H9 (cell line): Measurements from ENCODE around the gene INSYN2B. TPM values are rescaled to one million over a fixed set of nuclear protein-coding genes. Genes with fewer than 3 reads are reported as not detected.

Experiments used
- DNase-seq: peaks from one replicate; pipeline ENCODE4 v3.0.0-alpha.2; 2017
- H2AFZ ChIP-seq: one replicate; pipeline ENCODE4 v1.6.1; 2013; ENCODE audit warnings: mild to moderate bottlenecking, low read length, control low read depth, moderate library complexity
- H2AK5ac ChIP-seq: 2 replicates; pipeline ENCODE4 v1.6.1; 2013; ENCODE audit warnings: low read length, control low read depth, mixed read lengths; ENCODE audit not compliant: insufficient read length
- H2BK120ac ChIP-seq: one replicate; pipeline ENCODE4 v1.6.1; 2013; ENCODE audit warnings: low read depth, mild to moderate bottlenecking, low read length, control low read depth, inconsistent platforms; ENCODE audit not compliant: poor library complexity, severe bottlenecking
- H2BK12ac ChIP-seq: 2 replicates; pipeline ENCODE4 v1.6.1; 2013; ENCODE audit warnings: low read length, control low read depth, mixed read lengths, low read depth; ENCODE audit not compliant: insufficient read length
- H2BK15ac ChIP-seq: 2 replicates; pipeline ENCODE4 v1.6.1; 2013; ENCODE audit warnings: low read depth, low read length, control low read depth
- H2BK20ac ChIP-seq: one replicate; pipeline ENCODE4 v1.6.1; 2013; ENCODE audit warnings: low read depth, mild to moderate bottlenecking, low read length, control low read depth, inconsistent platforms; ENCODE audit not compliant: poor library complexity, severe bottlenecking
- H2BK5ac ChIP-seq: 2 replicates; pipeline ENCODE4 v1.6.1; 2013; ENCODE audit warnings: low read length, control low read depth, mixed read lengths; ENCODE audit not compliant: insufficient read length
- H3K14ac ChIP-seq: 2 replicates; pipeline ENCODE4 v1.6.1; 2013; ENCODE audit warnings: low read length, control low read depth; ENCODE audit not compliant: insufficient read depth
- H3K18ac ChIP-seq: 2 replicates; pipeline ENCODE4 v1.6.1; 2013; ENCODE audit warnings: low read depth, mild to moderate bottlenecking, mixed read lengths, low read length, control low read depth; ENCODE audit not compliant: insufficient read length
- H3K23ac ChIP-seq: 2 replicates; pipeline ENCODE4 v1.6.1; 2013; ENCODE audit warnings: low read length, control low read depth, mixed read lengths, low read depth; ENCODE audit not compliant: insufficient read length
- H3K23me2 ChIP-seq: 2 replicates; pipeline ENCODE4 v1.6.1; 2013; ENCODE audit warnings: low read depth, mild to moderate bottlenecking, mixed read lengths, low read length, control low read depth; ENCODE audit not compliant: insufficient read length, poor library complexity, severe bottlenecking
- H3K27ac ChIP-seq: 2 replicates; pipeline ENCODE4 v1.5.1; 2013; ENCODE audit warnings: low read length, control low read depth, mixed read lengths, low read depth; ENCODE audit not compliant: insufficient read length
- H3K27me3 ChIP-seq: 2 replicates; pipeline ENCODE4 v1.6.1; 2013; ENCODE audit warnings: low read length, control low read depth, inconsistent platforms; ENCODE audit not compliant: insufficient read depth
- H3K4ac ChIP-seq: 2 replicates; pipeline ENCODE4 v1.6.1; 2013; ENCODE audit warnings: low read depth, mild to moderate bottlenecking, control low read depth, inconsistent platforms, low read length, moderate library complexity
- H3K4me1 ChIP-seq: 2 replicates; pipeline ENCODE4 v1.6.1; 2013; ENCODE audit warnings: low read length, control low read depth, inconsistent platforms; ENCODE audit not compliant: insufficient read depth
- H3K4me2 ChIP-seq: 2 replicates; pipeline ENCODE4 v1.6.1; 2013; ENCODE audit warnings: low read length, control low read depth, mixed read lengths; ENCODE audit not compliant: insufficient read length, insufficient read depth
- H3K56ac ChIP-seq: 2 replicates; pipeline ENCODE4 v1.6.1; 2013; ENCODE audit warnings: low read depth, mild to moderate bottlenecking, mixed read lengths, low read length, control low read depth; ENCODE audit not compliant: insufficient read length
- H3K79me1 ChIP-seq: 2 replicates; pipeline ENCODE4 v1.6.1; 2013; ENCODE audit warnings: low read depth, mild to moderate bottlenecking, moderate library complexity, low read length, control low read depth, inconsistent platforms; ENCODE audit not compliant: insufficient read depth, poor library complexity, severe bottlenecking
- H3K79me2 ChIP-seq: 2 replicates; pipeline ENCODE4 v1.6.1; 2013; ENCODE audit warnings: low read length, control low read depth, inconsistent platforms; ENCODE audit not compliant: insufficient read depth
- H3K9ac ChIP-seq: 2 replicates; pipeline ENCODE4 v1.6.1; 2013; ENCODE audit warnings: low read length, control low read depth, mixed read lengths; ENCODE audit not compliant: insufficient read length; ENCODE audit errors: extremely low read depth
- H3K9me3 ChIP-seq: one replicate; pipeline ENCODE4 v1.6.1; 2013; ENCODE audit warnings: low read depth, low read length, inconsistent platforms; ENCODE audit not compliant: control insufficient read depth
- H3T11ph ChIP-seq: one replicate; pipeline ENCODE4 v1.6.1; 2013; ENCODE audit warnings: mild to moderate bottlenecking, low read length, control low read depth, inconsistent platforms
- H4K20me1 ChIP-seq: one replicate; pipeline ENCODE4 v1.6.1; 2013; ENCODE audit not compliant: control insufficient read depth, insufficient read length, insufficient read depth
- H4K5ac ChIP-seq: 2 replicates; pipeline ENCODE4 v1.6.1; 2013; ENCODE audit warnings: low read depth, mild to moderate bottlenecking, mixed read lengths, low read length, control low read depth; ENCODE audit not compliant: insufficient read length
- H4K8ac ChIP-seq: replicated peaks from 2 replicates; pipeline ENCODE4 v1.6.1; 2013; ENCODE audit warnings: low read length, control low read depth, mixed read lengths, low read depth; ENCODE audit not compliant: insufficient read length
- H4K91ac ChIP-seq: 2 replicates; pipeline ENCODE4 v1.6.1; 2013; ENCODE audit warnings: low read depth, mild to moderate bottlenecking, moderate library complexity, mixed read lengths, low read length, control low read depth; ENCODE audit not compliant: insufficient read length
- H3K27ac Mint-ChIP-seq, 3 experiments: 2 replicates in 2 of 3; 3 replicates in 1 of 3; pipeline ENCODE4 v1.8.0; 2020 to 2021; ENCODE audit warnings: mixed read lengths in 3 of 3, mild to moderate bottlenecking in 1 of 3, moderate library complexity in 1 of 3
- H3K27me3 Mint-ChIP-seq: 2 replicates; pipeline ENCODE4 v1.8.0; 2021; ENCODE audit warnings: low read depth, mild to moderate bottlenecking, moderate library complexity, mixed read lengths
- H3K36me3 Mint-ChIP-seq, 3 experiments: 2 replicates in 2 of 3; 3 replicates in 1 of 3; pipeline ENCODE4 v1.8.0; 2020 to 2021; ENCODE audit warnings: low read depth in 3 of 3, mixed read lengths in 3 of 3; ENCODE audit not compliant: insufficient read depth in 1 of 3
- H3K4me1 Mint-ChIP-seq, 2 experiments: 2 replicates each; pipeline ENCODE4 v1.8.0; 2020; ENCODE audit warnings: mixed read lengths in 2 of 2
- H3K4me3 Mint-ChIP-seq, 2 experiments: 2 replicates in 1 of 2; 3 replicates in 1 of 2; pipeline ENCODE4 v1.8.0; 2020 to 2021; ENCODE audit warnings: mild to moderate bottlenecking in 2 of 2, mixed read lengths in 2 of 2, moderate library complexity in 1 of 2
- H3K9me3 Mint-ChIP-seq, 2 experiments: 2 replicates in 1 of 2; 3 replicates in 1 of 2; pipeline ENCODE4 v1.8.0; 2020; ENCODE audit warnings: mild to moderate bottlenecking in 2 of 2, mixed read lengths in 2 of 2, moderate library complexity in 1 of 2
- CTCF ChIP-seq: fragments of 200-600 bp; sonication (generic); conservative IDR thresholded peaks from 3 replicates; pipeline ENCODE4 v1.8.0; 2021; ENCODE audit warnings: antibody characterized with exemption, mild to moderate bottlenecking
- WGBS: extraction: QIAGEN DNeasy Blood & Tissue Kit; methylation state at CpG from one replicate; pipeline ENCODE4 v1.1.7; 2013; ENCODE audit warnings: missing lambda C conversion rate, low lambda C conversion rate, mixed read lengths; ENCODE audit not compliant: insufficient read length; ENCODE audit errors: extremely low coverage; 5-methylcytosine and 5-hydroxymethylcytosine counted together
- total RNA-seq: library from RNA; stranded (reverse); gene quantifications from 2 replicates; pipeline ENCODE4 v1.2.1, GENCODE V29; 2021

Gene INSYN2B
- total RNA-seq, 1 experiment from 2014 or later = not detected

- no peak overlapping the region for H4K5ac ChIP-seq
- H3K18ac ChIP-seq = no peak overlapping the region
- H2BK120ac ChIP-seq = no peak overlapping the region
- TF ChIP-seq CTCF = no peak
- Mint-ChIP-seq H3K27me3 (peaks cover 1% of the 10 kb centered on the region; the same call in 1 of the 2 replicates), H3K9me3 (peaks cover 7 to 8% of the 10 kb centered on the region in 2 experiments), H3K36me3 (peaks cover under 1 to 4% (median 2%) of the 10 kb centered on the region in 3 experiments; a peak in 4 of 7 replicates), H3K4me1 (no peaks in the 10 kb centered on the region), H3K4me3 (no peak overlapping the region), H3K27ac (no peak overlapping the region)
- no peak for DNase-seq
- H2AFZ ChIP-seq = no peak overlapping the region
- H2AK5ac ChIP-seq = no peak overlapping the region
- no peak overlapping the region for H3K56ac ChIP-seq
- H3K27ac ChIP-seq = no peak overlapping the region
- no peak overlapping the region for H4K91ac ChIP-seq
- H2BK20ac ChIP-seq = no peak overlapping the region
- H3K14ac ChIP-seq = no peak overlapping the region
- no peak overlapping the region for H2BK15ac ChIP-seq
- H3K4me2 ChIP-seq = no peak overlapping the region
- no peaks in the 10 kb centered on the region for H3K27me3 ChIP-seq
- no peaks in the 10 kb centered on the region; the same call in 1 of the 2 replicates for H3K4me1 ChIP-seq
- no peak overlapping the region for H2BK5ac ChIP-seq
- H3K79me2 ChIP-seq = no peaks in the 10 kb centered on the region
- H3K9ac ChIP-seq = no peak overlapping the region
- no peak overlapping the region for H4K8ac ChIP-seq
- no peaks in the 10 kb centered on the region for H3K9me3 ChIP-seq
- H3T11ph ChIP-seq = no peak overlapping the region
- no peak overlapping the region for H2BK12ac ChIP-seq
- H3K79me1 ChIP-seq = no peaks in the 10 kb centered on the region
- no peaks in the 10 kb centered on the region for H4K20me1 ChIP-seq
- H3K23me2 ChIP-seq = no peaks in the 10 kb centered on the region
- no peak overlapping the region for H3K23ac ChIP-seq
- no CpG with 5 or more reads among the region's 2 CpGs for WGBS
- no peak overlapping the region for H3K4ac ChIP-seq
Measured at GRCh38 chr5:169856571-169856970, 123.7 kb downstream of the INSYN2B start.
